ENCODE measurements around the gene SMIM1. TPM values are rescaled to one million over a fixed set of nuclear protein-coding genes. Genes with fewer than 3 reads are reported as not detected.

The SMIM1 gene
- total and polyA plus RNA-seq, 9 of the 15 experiments (the other 6 are each of a cell fraction or from before 2014, with no cell fraction given): 2.3 to 125 (median 24.3) TPM

DNA sequence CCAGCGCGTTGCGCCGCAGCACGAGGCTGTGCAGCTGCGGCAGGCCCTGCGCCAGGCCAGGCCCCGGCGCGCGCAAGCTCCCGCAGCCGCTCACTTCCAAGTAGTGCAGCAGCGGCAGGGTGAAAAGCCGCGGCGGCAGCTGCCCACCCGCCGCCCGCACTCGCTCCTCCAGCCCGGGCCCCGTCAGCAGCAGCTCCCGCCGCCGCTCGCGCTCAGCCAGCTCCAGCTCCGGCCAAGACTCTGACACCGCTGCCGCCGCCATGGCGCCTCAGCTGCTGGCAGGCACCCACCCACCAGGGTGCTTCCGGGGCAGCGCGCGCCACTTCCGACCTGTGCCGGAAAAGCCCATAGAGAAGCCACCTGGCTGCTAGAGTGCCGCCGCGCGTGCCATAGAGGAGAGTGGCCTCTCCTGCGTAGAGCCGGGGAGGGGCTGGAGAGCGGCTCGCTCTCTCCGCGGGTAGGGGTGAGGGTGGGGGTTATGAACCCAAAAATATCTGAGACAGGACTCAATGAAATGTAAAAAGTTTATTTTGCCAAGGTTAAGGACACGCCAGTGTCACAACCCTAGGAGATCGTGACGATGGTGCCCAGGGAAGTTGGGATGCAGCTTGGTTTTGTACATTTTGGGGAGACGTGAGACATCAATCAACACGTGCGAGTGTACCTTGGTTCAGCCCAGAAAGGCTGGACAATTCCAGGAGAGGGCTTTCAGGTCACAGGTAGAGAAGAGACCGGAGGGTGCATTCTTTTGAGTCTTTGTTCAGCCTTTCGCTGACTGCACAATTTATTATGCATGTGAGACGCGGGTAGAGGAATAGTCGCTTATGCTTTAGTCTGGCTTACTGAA is 23.9 kb downstream of the SMIM1 start, which contains the start of gene LRRC47 (continued):
- TF ChIP-seq, protein P1, sequence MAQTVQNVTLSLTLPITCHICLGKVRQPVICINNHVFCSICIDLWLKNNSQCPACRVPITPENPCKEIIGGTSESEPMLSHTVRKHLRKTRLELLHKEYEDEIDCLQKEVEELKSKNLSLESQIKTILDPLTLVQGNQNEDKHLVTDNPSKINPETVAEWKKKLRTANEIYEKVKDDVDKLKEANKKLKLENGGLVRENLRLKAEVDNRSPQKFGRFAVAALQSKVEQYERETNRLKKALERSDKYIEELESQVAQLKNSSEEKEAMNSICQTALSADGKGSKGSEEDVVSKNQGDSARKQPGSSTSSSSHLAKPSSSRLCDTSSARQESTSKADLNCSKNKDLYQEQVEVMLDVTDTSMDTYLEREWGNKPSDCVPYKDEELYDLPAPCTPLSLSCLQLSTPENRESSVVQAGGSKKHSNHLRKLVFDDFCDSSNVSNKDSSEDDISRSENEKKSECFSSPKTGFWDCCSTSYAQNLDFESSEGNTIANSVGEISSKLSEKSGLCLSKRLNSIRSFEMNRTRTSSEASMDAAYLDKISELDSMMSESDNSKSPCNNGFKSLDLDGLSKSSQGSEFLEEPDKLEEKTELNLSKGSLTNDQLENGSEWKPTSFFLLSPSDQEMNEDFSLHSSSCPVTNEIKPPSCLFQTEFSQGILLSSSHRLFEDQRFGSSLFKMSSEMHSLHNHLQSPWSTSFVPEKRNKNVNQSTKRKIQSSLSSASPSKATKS (CRISPR knock-in tag; IDR thresholded peaks at IDR 0.05): no peak
- TF ChIP-seq SNIP1 (IDR thresholded peaks at IDR 0.05; ENCODE audit: low read depth) (peak; percentile 99), ZNF431 (CRISPR knock-in tag; IDR thresholded peaks at IDR 0.05) (no peak), CBX5 (IDR thresholded peaks at IDR 0.05; ENCODE audit: borderline replicate concordance, low read depth) (no peak), PHF8 (IDR thresholded peaks at IDR 0.05; ENCODE audit: borderline replicate concordance, low read length) (peak; percentile 86; the same call in 1 of the 2 replicates), SRSF7 (optimal IDR thresholded peaks at IDR 0.05; ENCODE audit: low read depth, low read length) (no peak), GATA2 (CRISPR knock-in tag; IDR thresholded peaks at IDR 0.05) (no peak), COPS2 (conservative IDR thresholded peaks at IDR 0.05) (no peak), DNMT1 (IDR thresholded peaks at IDR 0.05) (no peak), ZNF217 (CRISPR knock-in tag; IDR thresholded peaks at IDR 0.05) (no peak), DMBX1 (CRISPR knock-in tag; IDR thresholded peaks at IDR 0.05; ENCODE audit: borderline replicate concordance) (no peak), SMARCA4 (IDR thresholded peaks at IDR 0.05) (0 out of 2 replicates have a peak, but pooled peaks have one; percentile 27), ZNF41 (CRISPR knock-in tag; conservative IDR thresholded peaks at IDR 0.05) (no peak), TGIF2 (CRISPR knock-in tag; IDR thresholded peaks at IDR 0.05) (no peak; the same call in 1 of the 2 replicates), E2F5 (CRISPR knock-in tag; IDR thresholded peaks at IDR 0.05) (no peak), GATAD2A (IDR thresholded peaks at IDR 0.05) (0 out of 2 replicates have a peak, but pooled peaks have one; percentile 47), CHAMP1 (IDR thresholded peaks at IDR 0.05) (no peak), ELF2 (CRISPR knock-in tag; IDR thresholded peaks at IDR 0.05) (peak; percentile 94), KLF1 (tag; IDR thresholded peaks at IDR 0.05) (0 out of 2 replicates have a peak, but pooled peaks have one; percentile 71), TFAP4 (CRISPR knock-in tag; IDR thresholded peaks at IDR 0.05; ENCODE audit: borderline replicate concordance) (peak; percentile 99)
- TF ChIP-seq, protein P2, sequence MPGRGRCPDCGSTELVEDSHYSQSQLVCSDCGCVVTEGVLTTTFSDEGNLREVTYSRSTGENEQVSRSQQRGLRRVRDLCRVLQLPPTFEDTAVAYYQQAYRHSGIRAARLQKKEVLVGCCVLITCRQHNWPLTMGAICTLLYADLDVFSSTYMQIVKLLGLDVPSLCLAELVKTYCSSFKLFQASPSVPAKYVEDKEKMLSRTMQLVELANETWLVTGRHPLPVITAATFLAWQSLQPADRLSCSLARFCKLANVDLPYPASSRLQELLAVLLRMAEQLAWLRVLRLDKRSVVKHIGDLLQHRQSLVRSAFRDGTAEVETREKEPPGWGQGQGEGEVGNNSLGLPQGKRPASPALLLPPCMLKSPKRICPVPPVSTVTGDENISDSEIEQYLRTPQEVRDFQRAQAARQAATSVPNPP (IDR thresholded peaks at IDR 0.05; ENCODE audit: borderline replicate concordance, insufficient read depth, insufficient read length): no peak
